Stimulated activated CD4-positive, alpha-beta T cell treated with anti-CD3 and anti-CD28 coated beads, TNF-alpha, amount 100 ng/mL, for 4 hours (primary cell): ENCODE data around the gene UTS2R.
"Not testable (repeated sequence)": the region's sequence is repeated elsewhere in the genome, so short reads cannot be mapped to it uniquely, and the experiment has no call there.

ENCODE experiments used
- DNase-seq, 3 experiments: peaks; one replicate each; pipeline ENCODE4 v3.0.0-alpha.2; 2020; ENCODE audit warnings: low read depth in 3 of 3

Gene UTS2R

DNA sequence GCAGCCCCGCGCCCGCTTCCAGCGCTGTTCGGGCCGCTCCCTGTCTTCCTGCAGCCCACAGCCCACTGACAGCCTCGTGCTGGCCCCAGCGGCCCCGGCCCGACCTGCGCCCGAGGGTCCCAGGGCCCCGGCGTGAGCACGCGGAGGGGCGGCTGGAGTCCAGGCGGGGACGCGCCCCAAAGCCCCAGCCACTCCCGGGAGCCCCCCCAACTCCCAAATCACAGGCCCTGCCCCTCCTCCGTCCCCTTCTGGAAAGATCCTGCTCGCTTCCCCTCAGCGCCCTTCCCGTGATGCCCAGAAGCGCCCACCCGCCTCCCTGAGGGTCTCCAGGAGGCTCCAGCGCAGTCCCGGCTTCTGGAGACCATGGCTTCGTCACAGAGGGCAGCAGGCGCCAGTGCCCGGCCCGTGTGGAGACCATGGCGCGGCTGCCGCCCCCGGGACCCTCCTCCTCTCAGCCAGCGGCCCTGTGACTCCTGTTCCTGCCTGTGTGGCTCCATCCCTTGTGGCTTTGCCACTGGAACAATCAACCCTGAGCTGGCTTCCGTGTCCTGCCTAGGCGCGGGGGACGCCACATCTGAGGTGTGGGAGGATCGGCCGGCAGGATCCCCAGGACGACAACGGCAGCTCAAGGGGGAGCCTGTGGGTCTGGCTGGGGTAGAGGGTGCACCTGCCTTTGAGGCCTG is 3.9 kb downstream of the UTS2R start:
- DNase-seq: no peak

GRCh38 chr17:82376042-82376730 is 4.6 kb downstream of the UTS2R start:
- no peak for DNase-seq

GRCh38 chr17:82377294-82377693 is 5.7 kb downstream of the UTS2R start:
- DNase-seq: not testable (repeated sequence)

DNA sequence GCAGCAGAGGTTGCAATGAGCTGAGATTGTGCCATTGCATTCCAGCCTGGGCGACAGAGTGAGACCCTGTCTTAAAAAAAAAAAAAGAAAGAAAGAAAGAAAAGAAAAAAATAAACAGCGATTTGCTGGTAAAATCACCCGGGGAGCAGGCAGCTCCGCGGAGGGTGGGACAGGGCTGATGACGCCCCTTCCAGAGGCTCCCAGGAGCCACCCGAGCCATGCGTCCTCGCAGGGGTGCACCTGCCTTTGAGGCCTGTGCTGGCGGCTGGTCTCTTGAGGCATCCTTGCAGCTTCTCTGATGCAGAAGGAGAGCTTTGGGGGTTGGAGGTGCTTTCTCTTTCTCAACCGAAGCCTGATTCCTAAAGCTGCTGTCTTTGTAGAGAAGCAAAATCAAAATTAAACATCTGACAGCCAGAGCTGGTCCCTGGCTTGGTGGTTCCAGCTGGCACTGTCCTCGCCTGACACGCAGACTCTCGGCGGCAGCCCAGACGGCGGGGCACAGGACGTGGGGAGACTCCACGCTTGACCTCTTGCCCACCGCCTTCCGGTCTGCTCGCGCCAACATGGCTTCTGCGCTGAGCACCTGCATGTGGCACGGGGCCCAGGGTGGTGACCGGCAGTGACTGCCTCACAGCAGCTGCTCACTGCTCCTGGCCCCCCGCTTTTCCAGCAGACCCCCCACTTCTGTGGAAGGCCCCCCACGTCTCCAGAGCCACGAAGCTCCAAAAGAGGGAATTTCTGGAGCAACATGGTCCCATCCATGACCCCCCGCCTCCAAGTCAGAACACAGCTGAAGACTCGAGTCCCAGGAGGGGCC is 6.6 kb downstream of the UTS2R start:
- DNase-seq: no peak

DNA sequence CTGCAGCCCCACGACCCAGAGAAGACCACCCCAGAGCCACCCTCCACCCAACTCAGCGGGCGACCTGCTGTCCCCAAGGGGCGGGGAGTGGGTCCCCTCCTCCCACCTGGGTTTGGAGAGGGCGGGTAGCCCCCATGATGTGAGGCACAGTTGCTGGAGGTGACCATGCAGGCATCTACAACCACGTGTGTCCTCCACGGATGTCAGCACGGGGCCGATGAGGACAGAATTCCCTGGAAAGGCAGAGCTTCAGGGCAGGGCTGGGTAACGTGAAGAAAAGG is 7.1 kb downstream of the UTS2R start:
- DNase-seq: no peak

DNA sequence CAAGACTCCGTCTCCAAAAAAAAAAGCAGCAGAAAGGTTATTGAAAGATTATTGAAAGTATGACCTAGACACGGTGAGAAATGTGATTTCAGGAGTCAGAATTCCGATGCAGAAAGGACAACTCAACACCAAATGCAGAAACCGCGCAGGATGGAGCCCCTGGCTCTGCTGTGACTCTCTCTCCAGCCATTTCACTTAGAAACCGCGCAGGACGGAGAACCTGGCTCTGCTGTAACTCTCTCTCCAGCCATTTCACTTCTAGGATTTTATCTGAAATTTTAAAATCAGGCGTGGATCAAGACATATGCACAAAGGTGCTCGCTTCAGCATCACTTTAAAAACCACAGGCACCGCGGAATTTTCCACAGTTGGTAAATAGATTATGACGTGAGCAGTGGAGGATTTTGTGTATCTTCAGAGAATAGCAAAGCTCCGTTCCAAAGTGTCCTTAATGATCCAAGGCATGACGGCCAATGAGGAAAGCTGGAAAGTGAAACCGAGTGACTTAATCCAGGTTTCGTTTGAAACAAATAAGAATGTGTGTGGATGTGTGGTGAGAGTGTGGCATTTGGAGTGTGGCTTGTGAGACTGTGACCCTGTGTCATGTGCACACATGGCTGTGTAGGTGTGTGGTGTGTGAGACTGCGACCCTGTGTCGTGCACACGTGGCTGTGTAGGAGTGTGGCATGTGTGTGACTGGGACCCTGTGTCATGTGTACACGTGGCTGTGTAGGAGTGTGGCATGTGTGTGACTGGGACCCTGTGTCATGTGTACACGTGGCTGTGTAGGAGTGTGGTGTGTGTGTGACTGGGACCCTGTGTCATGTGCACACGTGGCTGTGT is 9.5 kb downstream of the UTS2R start:
- DNase-seq: no peak

GRCh38 chr17:82381703-82382009 is 10.1 kb downstream of the UTS2R start:
- not testable (repeated sequence) for DNase-seq

DNA sequence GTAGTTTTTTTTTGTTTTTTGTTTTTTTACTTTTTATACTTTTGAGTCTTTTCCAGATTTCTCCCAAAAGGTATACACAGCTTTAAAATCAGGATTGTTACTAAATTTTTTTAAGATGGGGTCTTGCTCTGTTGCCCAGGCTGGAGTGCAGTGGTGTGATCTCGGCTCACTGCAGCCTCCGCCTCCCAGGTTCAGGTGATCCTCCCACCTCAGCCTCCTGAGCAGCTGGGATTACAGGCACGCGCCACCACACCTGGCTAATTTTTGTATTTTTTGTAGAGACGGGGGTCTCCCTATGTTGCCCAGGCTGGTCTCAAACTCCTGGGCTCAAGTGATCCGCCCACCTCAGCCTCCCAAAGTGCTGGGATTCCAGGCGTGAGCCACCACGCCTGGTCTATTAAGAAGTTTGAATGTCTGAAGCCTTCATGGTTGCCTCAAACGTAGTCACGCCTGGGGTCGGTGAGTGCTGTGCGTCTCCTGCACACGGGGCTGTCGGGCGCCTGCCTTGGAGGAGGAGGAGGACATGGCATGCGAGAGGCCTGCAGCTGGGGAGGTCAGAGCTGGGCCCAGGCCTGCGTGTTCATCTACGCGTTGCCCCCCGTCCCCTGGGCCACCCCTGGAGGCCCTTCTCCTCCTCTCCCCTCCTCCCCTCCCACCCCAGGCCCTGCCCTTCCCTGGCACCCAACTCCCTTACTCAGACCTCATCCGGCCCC is 10.8 kb downstream of the UTS2R start:
- DNase-seq: not testable (repeated sequence)

DNA sequence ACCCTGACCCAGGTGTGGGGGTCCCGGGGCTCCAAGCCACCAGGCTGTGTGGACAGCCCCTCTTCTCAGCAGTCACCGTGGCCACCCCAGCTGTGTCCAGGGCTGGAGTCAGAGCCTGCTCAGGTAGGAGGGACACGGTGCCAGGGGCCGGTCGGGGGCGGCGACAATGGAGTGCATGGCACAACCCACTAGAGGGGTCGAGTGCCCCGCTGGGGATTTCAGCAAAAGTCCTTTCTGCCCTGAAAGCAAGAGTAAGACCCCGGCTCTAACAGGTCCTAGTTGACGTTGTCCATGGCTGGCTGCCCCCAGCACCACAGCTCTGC is 11.3 kb downstream of the UTS2R start:
- no peak for DNase-seq

- DNase-seq: no peak
Observed at GRCh38 chr17:82383411-82383810, 11.8 kb downstream of the UTS2R start.

GRCh38 chr17:82384051-82384729 is 12.6 kb downstream of the UTS2R start:
- no peak for DNase-seq

- DNase-seq: no peak
Observed at GRCh38 chr17:82384730-82385481, 13.3 kb downstream of the UTS2R start.

DNA sequence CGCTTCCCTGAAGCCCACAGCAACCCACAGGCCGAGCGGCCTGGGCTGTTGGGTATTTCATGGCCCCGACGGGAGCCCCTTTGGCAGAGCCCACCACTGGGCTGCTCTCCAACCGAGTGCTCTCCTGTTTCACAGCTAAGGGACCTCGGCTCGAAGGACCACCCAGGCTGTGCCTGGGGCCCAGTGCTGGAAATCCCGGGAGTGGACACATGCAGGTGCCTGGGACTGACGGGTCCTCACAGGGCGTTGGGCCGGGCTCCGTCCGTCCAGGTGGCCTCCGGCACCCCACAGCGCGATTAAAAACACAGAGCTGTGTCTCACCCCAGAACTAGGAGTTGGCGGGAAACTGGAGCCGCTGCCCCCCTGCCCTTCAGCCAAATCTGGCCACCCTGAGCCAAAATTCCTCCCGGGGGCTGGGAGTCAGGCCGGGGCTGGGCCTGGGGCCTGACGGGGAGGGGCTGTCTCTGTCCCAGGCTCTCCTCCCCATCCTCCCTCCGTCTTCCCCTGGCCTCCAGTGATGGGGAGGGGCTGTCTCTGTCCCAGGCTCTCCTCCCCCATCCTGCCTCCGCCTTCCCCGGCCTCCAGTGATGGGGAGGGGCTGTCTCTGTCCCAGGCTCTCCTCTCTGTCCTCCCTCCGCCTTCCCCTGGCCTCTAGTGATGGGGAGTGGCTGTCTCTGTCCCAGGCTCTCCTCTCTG is 14.1 kb downstream of the UTS2R start:
- no peak for DNase-seq

DNA sequence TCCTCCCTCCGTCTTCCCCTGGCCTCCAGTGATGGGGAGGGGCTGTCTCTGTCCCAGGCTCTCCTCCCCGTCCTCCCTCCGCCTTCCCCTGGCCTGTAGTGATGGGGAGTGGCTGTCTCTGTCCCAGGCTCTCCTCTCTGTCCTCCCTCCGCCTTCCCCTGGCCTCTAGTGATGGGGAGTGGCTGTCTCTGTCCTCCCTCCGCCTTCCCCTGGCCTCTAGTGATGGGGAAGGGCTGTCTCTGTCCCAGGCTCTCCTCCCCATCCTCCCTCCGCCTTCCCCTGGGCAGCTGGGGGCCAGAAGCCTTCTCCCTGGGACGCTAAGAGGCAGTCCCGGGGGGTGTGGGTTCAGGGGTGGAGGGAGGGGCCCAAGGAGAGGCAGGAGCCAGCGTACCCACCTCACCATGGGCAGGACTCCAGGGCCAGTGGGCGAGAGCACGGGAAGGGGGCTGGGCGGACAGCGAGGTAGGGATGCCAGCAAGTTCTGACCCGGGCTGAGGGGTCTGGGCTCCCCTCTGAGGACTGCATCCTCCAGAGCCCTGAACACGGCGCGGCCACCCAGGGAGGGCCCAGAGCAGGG is 14.8 kb downstream of the UTS2R start:
- DNase-seq: no peak

- no peak for DNase-seq
Observed at GRCh38 chr17:82386881-82387704, 15.5 kb downstream of the UTS2R start.

DNA sequence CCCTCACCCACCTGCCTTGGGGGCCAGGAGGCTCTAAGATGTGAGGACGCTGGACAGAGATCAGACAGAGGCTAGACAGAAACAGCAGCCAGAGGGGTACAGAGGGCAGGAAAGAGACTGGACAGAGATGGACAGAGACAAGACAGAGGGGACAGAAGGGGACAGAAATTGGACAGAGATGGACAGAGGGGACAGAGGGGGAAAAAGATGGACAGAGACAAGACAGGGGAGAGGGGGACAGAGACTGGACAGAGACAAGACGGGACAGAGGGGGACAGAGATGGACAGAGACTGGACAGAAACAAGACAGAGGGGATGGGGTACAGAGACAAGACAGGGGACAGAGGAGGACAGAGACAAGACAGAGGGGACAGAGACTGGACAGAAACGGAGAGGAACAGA is 16.1 kb downstream of the UTS2R start:
- no peak for DNase-seq

DNA sequence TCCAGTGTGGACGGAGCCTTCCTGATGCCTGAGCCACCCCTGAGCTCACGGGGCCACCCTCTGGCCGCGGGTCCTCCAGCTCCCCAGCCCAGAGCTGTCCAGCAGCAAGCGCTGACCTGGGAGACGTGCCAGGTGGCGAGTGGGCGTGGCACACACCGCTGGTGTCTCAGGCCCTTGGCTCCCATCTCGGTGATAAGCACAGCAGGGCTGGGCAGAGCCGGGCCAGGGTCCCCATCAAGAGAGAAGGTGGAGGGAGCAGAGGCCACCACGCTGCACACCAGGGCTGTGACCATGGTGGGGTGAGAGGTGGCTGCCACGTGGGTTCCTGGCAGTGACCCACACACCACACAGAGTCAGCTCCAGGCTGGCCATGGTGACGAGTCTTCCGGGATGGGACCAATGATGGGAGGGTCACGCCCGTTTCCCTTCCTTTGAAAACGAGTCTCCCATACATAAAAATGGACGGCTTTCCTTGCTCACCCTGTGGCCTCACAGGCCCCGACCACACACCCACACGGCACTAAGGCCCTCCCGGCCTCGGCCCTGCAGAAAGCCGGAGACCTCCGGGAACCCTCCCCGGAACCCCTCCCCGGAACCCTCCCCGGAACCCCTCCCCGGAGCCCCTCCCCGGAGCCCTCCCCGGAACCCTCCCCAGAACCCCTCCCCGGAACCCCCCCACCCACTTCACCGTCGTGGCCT is 16.8 kb downstream of the UTS2R start:
- no peak for DNase-seq

DNA sequence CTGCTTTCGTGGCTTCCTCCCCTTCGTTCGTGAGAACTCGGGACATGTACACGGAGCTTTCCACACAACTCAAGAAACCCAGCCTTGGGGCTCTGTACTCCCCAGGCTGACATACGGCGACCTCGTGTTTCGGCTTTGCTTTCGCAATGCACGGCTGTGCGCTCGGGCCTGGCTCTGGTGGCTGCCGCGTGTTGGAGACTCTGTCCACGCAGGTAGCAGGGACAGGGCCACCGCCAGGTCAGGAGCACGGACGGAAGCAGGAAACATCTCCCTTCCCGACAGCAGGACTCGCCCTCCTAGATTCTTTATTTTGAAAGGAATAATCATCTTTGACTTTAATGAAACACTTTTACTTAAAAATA is 17.3 kb downstream of the UTS2R start:
- DNase-seq: no peak
